ENCODE data around the gene TECTA.
"Not testable (repeated sequence)": the region's sequence is repeated elsewhere in the genome, so short reads cannot be mapped to it uniquely, and the experiment has no call there.

TECTA gene

DNA sequence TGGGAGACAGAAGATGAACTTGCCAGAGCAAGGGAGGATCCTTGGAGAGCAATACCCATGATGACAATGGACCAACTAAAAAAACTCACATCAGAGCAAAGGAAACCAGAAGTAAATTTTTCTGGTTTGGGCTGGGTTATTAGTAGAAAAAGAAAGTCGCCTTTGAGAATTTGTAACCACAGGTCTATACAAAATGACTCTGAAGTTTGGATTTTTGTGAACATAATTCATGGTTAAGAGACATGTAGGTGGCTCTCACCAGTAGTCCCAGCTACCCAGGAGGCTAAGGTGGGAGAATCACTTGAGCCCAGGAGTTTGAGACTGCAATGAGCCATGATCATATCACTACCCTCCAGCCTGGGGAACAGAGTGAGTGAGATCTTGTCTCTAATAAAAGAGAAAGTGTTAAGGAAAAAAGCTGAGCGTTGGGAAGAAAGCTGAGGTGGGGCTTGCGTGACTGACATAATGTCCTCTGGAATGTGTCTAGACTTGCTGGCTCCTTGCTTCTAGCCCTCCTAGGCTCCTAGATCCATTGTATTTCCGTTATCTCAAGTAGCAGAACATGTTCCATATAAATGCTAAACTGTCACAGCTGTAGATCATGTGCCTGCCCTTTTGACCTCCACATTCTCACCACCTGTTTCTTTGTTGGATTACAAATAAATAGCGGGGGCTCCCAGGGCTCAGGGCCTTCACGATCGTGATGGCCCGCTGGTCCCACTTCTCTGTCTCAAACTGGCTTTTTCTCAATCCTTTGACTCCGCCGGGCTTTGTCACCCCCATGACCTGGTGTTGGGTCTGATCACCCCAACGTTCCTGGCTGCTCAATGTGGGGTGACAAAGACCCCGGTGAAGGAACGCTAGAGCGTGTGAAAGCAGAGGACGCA is 135.3 kb downstream of the TECTA start:
- no peak for DNase-seq

- DNase-seq: not testable (repeated sequence)
Measured at GRCh38 chr11:121237247-121237646, 136.2 kb downstream of the TECTA start.

- no peak for DNase-seq
Measured at GRCh38 chr11:121237686-121238658, 136.9 kb downstream of the TECTA start.

DNA sequence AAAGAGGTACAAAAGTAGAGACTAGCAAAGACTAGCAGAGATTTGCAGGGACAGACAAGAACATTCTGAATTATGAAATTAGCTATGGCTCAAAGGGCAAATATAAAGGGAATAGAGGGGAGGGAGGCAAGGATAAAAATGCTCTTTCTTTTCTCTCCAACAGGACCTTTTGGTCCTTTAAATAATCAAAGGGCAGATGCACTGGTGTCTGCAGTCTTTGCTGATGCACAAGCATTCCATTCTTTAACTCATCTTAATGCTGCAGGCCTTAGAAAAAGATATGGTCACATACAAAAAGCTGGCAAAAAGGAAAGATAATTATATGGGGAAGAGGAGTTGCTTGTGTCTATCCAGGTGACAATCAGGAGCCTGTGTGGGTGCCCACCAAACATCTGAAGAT is 137.9 kb downstream of the TECTA start:
- no peak for DNase-seq

- not testable (repeated sequence) for DNase-seq
Measured at GRCh38 chr11:121240001-121240400, 139.0 kb downstream of the TECTA start.

DNA sequence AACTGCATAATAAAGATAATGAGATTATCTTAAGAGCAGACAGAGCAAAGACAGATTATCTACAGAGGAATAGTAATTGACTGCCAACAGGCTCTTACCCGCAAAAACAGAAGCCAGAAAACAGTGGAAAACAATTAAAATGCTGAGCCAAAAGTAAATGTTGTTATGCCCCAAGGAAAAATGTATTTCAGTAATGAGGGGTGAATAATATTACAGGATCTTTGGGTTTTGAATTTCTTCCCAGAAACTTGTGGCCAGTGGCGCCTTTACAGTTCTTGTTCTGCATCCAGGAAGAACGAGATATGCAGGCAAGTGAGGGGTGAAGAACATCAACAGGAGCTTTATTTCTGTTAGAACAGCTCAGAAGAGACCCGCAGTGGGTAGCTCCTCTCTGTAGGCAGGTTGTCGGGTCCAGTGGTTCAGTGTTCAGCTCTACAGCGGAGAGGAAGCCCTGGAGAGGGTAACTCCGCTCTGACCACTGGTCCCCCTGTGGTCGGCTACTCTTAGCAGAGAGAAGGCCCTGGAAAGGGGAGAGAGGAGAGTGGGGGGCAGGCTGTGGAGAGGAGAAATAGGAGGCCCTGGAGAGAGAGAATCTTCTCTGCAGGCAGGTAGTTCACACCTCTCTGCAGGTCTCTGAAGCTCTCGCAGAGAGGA is 139.7 kb downstream of the TECTA start:
- DNase-seq: no peak
